ENCODE measurements around the gene KCNT2.

The KCNT2 gene

DNA sequence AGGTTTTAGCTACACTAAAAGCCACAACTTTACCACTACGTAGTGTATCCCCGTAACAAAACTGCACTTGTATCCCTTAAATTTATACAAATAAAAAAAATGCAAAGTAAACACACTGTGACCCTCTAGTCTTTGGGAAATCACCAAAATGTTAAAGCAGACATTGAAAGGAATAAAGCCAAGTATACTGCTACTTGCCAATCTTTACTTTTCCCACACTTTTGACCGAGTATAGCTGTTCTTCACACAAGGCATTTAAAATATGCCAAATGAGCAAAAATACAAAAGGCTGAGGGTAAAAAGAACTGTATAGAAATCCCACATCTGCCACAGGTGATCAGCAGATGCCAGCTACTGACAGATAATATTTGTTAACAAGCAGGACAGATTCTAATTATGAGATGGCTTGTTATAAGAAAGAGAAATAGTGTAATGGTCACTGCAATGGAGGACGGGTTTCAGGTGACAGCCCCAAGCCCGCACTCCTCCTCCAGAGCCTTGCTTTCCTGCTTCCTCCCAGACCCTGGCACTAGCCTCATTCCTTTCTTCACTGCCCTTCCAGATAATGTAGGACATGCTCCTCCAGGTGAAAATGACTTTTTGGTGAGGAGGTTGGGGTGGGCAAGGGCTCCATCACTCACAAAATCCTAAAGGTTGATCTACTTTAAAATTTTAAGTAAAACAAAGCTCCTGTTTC, 18.1 kb downstream of the KCNT2 start:
- Histone ChIP-seq H3K9ac (ENCODE audit: low read depth, low read length) (no peak overlapping the region), H3K4me2 (ENCODE audit: low read length) (no peak overlapping the region), H3K36me3 (ENCODE audit: insufficient read depth, low read length) (no peaks in the 10 kb centered on the region), H3K27me3 (ENCODE audit: control insufficient read depth, insufficient read depth, low read length) (no peaks in the 10 kb centered on the region), H3K4me3 (ENCODE audit: low read length) (no peak overlapping the region), H3K9me3 (replicated peaks; ENCODE audit: low read length) (no peaks in the 10 kb centered on the region), H3K4me1 (ENCODE audit: control insufficient read depth, insufficient read depth, low read length) (no peaks in the 10 kb centered on the region)

DNA sequence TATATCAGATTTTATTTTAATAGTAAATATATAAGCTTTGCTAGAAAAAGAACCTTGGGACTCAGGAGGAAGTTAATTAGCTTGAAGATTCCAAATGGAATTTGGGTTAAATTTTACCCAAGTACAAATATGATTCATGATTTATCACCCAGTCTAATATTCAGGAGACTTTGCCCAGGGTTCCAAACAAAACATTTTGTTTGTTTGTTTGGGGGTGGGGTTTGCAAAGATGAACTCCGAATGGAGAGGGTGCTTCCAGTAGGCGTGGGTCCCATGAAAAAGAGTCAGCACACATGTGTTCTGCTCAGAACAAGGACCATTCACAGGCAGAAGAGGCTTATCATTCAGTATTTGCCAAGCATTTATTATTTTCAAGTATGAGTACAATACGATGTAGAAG, 23.5 kb downstream of the KCNT2 start:
- Histone ChIP-seq H3K4me2 (ENCODE audit: low read length) (no peak overlapping the region), H3K36me3 (ENCODE audit: insufficient read depth, low read length) (no peaks in the 10 kb centered on the region)

DNA sequence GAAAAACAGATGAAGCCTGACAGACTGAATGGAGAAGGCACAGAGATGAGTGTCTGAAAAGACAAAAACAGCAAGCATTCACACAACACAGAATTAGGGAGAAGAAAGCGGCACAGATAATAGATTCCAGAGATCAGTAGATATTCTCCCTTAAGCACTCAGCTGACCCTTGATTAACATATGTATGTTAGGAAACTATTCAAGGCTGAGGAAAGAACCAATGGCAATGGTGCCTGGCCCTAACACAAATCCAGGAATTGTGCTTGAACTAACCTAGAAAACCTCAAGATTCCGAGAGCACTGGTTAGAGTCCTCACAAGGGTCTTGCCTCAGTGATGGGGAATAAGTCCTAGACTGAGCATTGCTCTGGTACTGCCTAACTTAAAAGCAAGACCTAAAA, 30.9 kb downstream of the KCNT2 start:
- Histone ChIP-seq H3K9ac (ENCODE audit: low read depth, low read length) (no peak overlapping the region), H3K4me2 (ENCODE audit: low read length) (no peak overlapping the region), H3K4me3 (ENCODE audit: low read length) (no peak overlapping the region), H3K4me1 (ENCODE audit: control insufficient read depth, insufficient read depth, low read length) (no peaks in the 10 kb centered on the region), H3K27me3 (ENCODE audit: control insufficient read depth, insufficient read depth, low read length) (no peaks in the 10 kb centered on the region), H3K36me3 (ENCODE audit: insufficient read depth, low read length) (no peaks in the 10 kb centered on the region), H3K9me3 (replicated peaks; ENCODE audit: low read length) (no peaks in the 10 kb centered on the region)

More for the DNA sequence above, 23.5 kb downstream of the KCNT2 start:
- Histone ChIP-seq H3K4me3 (ENCODE audit: low read length) (no peak overlapping the region), H3K4me1 (ENCODE audit: control insufficient read depth, insufficient read depth, low read length) (no peaks in the 10 kb centered on the region), H3K9ac (ENCODE audit: low read depth, low read length) (no peak overlapping the region), H3K9me3 (replicated peaks; ENCODE audit: low read length) (no peaks in the 10 kb centered on the region), H3K27me3 (ENCODE audit: control insufficient read depth, insufficient read depth, low read length) (no peaks in the 10 kb centered on the region)

DNA sequence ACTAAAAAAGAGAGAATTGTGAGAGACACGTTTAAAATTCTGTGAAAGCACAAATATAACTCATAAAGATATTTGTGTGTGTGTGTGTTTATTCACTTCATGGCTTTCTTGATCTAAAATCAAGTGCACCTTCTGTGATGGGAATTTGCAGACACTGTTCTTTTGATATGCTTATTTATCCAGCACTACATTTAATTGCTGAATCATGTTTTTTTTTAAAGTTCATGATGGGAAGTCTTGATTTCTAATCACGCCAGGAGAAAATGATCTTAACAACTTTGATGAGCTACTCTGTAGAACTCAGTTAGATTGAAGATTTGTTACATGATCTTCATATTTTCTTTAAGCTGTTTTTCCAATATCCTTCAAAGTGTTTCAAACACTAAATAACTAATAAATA, 35.0 kb downstream of the KCNT2 start:
- Histone ChIP-seq H3K9ac (ENCODE audit: low read depth, low read length) (no peak overlapping the region), H3K36me3 (ENCODE audit: insufficient read depth, low read length) (no peaks in the 10 kb centered on the region), H3K4me3 (ENCODE audit: low read length) (no peak overlapping the region), H3K4me2 (ENCODE audit: low read length) (no peak overlapping the region), H3K27me3 (ENCODE audit: control insufficient read depth, insufficient read depth, low read length) (no peaks in the 10 kb centered on the region), H3K4me1 (ENCODE audit: control insufficient read depth, insufficient read depth, low read length) (no peaks in the 10 kb centered on the region), H3K9me3 (replicated peaks; ENCODE audit: low read length) (no peaks in the 10 kb centered on the region)

DNA sequence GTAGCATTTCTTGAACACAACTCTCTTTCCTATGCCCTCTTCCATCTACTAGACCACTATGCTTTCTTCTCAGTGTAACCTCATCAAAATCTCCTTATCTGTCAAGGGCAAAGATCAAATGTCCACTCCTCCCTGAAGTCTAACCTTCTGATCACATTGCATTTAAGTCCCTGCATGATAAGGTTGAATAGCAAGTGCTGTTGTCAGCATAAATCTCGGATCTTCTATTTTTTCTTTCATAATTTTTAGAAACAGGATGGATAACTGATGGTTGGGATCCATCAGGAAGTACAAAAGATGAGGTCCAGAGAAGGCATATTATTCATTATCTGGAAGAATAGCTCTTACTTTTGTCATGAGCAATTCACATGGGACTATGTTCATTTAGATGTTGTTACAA, 41.0 kb downstream of the KCNT2 start:
- no peaks in the 10 kb centered on the region for H3K27me3 ChIP-seq (ENCODE audit: control insufficient read depth, insufficient read depth, low read length)
- no peaks in the 10 kb centered on the region for H3K36me3 ChIP-seq (ENCODE audit: insufficient read depth, low read length)
- no peaks in the 10 kb centered on the region for H3K4me1 ChIP-seq (ENCODE audit: control insufficient read depth, insufficient read depth, low read length)
- H3K9ac ChIP-seq (ENCODE audit: low read depth, low read length), result no peak overlapping the region
- H3K4me3 ChIP-seq (ENCODE audit: low read length), result no peak overlapping the region
- H3K9me3 ChIP-seq (replicated peaks; ENCODE audit: low read length), result no peaks in the 10 kb centered on the region
- no peak overlapping the region for H3K4me2 ChIP-seq (ENCODE audit: low read length)

DNA sequence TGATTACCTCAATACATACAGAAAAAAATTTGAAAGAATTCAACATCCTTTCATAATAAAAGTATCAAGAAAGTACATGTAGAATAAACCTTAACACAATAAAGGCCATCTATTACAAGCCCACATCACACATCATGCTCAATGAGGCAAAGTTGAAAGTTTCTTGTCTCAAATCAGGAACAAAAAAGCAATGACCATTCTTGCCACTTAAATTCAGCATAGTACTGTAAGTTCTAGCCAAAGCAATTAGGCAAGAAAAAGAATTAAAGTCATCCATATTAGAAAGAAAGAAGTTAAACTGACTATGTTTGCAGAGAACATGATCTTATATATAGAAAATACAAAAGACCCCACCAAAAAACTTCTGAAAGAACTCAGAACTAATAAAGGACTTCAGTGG, 44.5 kb downstream of the KCNT2 start:
- no peaks in the 10 kb centered on the region for H3K36me3 ChIP-seq (ENCODE audit: insufficient read depth, low read length)
- no peak overlapping the region for H3K4me3 ChIP-seq (ENCODE audit: low read length)
- H3K4me2 ChIP-seq (ENCODE audit: low read length), result no peak overlapping the region
- no peaks in the 10 kb centered on the region for H3K9me3 ChIP-seq (replicated peaks; ENCODE audit: low read length)
- H3K4me1 ChIP-seq (ENCODE audit: control insufficient read depth, insufficient read depth, low read length), result no peaks in the 10 kb centered on the region
- no peak overlapping the region for H3K9ac ChIP-seq (ENCODE audit: low read depth, low read length)
- H3K27me3 ChIP-seq (ENCODE audit: control insufficient read depth, insufficient read depth, low read length), result no peaks in the 10 kb centered on the region

DNA sequence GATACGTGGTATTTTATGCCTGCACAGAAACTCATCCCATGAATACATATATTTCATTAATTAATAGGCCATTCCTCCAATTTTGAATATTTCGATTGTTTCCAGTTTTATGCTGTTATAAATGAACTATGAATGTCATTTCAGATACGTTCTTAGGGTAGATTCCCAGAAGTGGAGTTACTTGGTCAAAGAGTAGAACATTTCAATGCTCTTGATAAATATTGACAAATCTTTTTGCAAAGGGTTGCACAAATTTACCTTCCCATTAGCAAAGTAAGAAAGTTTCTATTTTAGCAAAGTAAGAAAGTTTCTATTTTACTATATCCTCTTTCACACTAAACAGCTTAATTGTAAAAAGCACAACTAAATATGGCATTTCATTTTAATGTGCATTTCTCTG, 48.9 kb downstream of the KCNT2 start:
- Histone ChIP-seq H3K4me3 (ENCODE audit: low read length) (no peak overlapping the region), H3K36me3 (ENCODE audit: insufficient read depth, low read length) (no peaks in the 10 kb centered on the region), H3K9me3 (replicated peaks; ENCODE audit: low read length) (no peaks in the 10 kb centered on the region), H3K9ac (ENCODE audit: low read depth, low read length) (no peak overlapping the region), H3K27me3 (ENCODE audit: control insufficient read depth, insufficient read depth, low read length) (no peaks in the 10 kb centered on the region), H3K4me1 (ENCODE audit: control insufficient read depth, insufficient read depth, low read length) (no peaks in the 10 kb centered on the region), H3K4me2 (ENCODE audit: low read length) (no peak overlapping the region)

DNA sequence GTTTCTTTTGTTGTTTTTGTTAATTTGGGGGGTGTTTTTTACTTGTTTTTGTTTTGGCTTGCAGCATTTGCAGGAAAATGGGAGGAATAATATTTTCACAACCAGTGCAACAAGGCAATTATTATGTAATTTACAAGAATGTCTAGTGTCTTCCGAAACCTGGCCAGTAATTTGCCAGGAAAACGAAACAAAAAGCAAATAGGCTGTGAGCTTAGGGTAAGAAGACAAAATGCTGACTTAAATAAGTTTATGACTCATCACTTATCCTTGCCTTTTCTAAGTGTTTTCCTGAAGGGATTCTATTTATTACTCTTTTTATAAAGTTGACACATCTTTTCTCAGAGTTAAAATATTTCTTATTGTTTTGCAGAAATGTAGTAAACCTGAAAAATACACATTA, 49.8 kb downstream of the KCNT2 start:
- H3K4me1 ChIP-seq (ENCODE audit: control insufficient read depth, insufficient read depth, low read length), result no peaks in the 10 kb centered on the region
- no peaks in the 10 kb centered on the region for H3K36me3 ChIP-seq (ENCODE audit: insufficient read depth, low read length)
- H3K9me3 ChIP-seq (replicated peaks; ENCODE audit: low read length), result no peaks in the 10 kb centered on the region
- H3K9ac ChIP-seq (ENCODE audit: low read depth, low read length), result peak overlapping the region; percentile 71
- peak overlapping the region; percentile 68 for H3K4me3 ChIP-seq (ENCODE audit: low read length)
- no peaks in the 10 kb centered on the region for H3K27me3 ChIP-seq (ENCODE audit: control insufficient read depth, insufficient read depth, low read length)
- H3K4me2 ChIP-seq (ENCODE audit: low read length), result peak overlapping the region; percentile 81

DNA sequence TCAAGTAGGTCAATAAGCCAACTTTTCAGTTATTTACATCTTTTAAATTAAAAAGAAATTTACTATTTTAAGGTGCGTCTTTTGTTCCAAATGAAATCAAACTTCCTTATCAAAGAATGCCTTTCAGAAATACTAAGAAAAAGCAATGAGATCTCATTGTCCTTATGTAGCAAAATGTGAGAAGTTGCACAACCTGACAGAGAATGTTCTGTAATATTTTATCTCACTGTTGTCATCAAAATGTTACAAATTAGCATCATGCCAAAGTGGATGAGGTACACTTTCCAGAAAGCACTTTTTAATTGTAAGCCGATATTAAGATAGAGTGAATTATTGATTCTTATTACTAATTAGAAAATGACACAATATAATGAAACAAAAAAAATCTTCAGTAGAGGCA, 50.4 kb downstream of the KCNT2 start:
- peak overlapping the region; percentile 71 for H3K9ac ChIP-seq (ENCODE audit: low read depth, low read length)
- H3K4me3 ChIP-seq (ENCODE audit: low read length), result peak overlapping the region; percentile 68
- H3K27me3 ChIP-seq (ENCODE audit: control insufficient read depth, insufficient read depth, low read length), result no peaks in the 10 kb centered on the region
- no peaks in the 10 kb centered on the region for H3K9me3 ChIP-seq (replicated peaks; ENCODE audit: low read length)
- no peaks in the 10 kb centered on the region for H3K36me3 ChIP-seq (ENCODE audit: insufficient read depth, low read length)
- no peaks in the 10 kb centered on the region for H3K4me1 ChIP-seq (ENCODE audit: control insufficient read depth, insufficient read depth, low read length)
- peak overlapping the region; percentile 81 for H3K4me2 ChIP-seq (ENCODE audit: low read length)

DNA sequence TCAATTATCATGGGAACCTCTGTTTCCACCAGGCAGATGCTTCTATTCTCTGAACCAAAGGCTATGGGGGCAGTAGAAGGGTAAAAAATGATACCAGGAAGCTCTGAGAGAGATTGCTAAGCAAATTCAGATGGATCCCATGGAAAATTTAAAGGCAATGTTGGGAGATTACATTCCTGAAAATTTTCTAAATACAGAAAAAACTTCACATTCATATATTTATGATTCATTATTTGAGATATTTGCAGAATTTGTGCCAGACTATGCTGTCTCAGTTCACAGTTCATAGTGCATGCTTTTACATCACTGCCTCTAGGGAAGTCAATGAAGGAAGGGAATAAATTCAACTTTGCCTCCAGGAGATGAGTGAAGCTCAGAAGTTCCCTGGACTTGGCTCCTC, 57.5 kb downstream of the KCNT2 start:
- Histone ChIP-seq H3K9ac (ENCODE audit: low read depth, low read length) (no peak overlapping the region), H3K9me3 (replicated peaks; ENCODE audit: low read length) (no peaks in the 10 kb centered on the region), H3K4me1 (ENCODE audit: control insufficient read depth, insufficient read depth, low read length) (no peaks in the 10 kb centered on the region)

DNA sequence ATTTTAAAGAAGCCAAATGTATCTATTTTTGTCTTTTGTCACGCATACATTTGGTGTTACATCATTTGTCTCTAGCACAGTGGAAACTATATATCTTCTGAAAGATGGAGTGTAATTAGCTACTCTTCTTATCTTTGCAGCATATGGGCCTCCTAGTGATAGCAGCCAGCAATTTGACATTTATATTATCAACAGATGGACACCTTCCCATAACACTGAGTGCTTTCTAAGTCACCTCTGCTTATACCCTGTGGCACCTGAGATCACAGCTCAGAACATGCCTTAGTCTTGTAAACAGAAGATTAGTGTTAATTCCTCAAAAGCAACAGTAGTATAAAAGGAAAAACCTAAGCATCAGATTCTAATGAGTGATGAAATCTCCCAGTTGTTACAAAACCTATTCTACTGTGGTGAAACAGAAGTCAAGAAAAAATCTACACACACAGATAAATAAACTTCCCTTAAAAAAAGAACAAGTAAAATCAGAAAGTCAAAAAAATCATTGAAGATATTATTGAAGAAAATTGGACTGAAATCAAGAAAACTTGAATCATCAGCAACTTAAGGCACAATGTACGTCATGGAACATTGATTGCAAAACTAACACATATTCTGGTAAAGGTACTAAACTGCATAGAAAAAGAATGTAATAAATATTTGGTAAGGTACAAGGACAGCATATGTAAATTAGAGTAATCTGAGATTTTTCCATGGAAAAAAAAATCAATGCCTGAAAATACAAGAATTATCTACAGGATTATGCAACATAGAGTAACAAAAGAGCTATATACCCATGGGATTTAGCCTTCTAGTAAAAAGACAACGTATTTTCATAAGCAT, 61.7 kb downstream of the KCNT2 start:
- H3K9ac ChIP-seq (ENCODE audit: low read depth, low read length), result no peak overlapping the region
- H3K4me3 ChIP-seq (ENCODE audit: low read length), result no peak overlapping the region
- no peaks in the 10 kb centered on the region for H3K4me1 ChIP-seq (ENCODE audit: control insufficient read depth, insufficient read depth, low read length)
- H3K9me3 ChIP-seq (replicated peaks; ENCODE audit: low read length), result no peaks in the 10 kb centered on the region
- no peaks in the 10 kb centered on the region for H3K36me3 ChIP-seq (ENCODE audit: insufficient read depth, low read length)
- H3K4me2 ChIP-seq (ENCODE audit: low read length), result no peak overlapping the region
- no peaks in the 10 kb centered on the region for H3K27me3 ChIP-seq (ENCODE audit: control insufficient read depth, insufficient read depth, low read length)

More for the DNA sequence above, 57.5 kb downstream of the KCNT2 start:
- H3K27me3 ChIP-seq (ENCODE audit: control insufficient read depth, insufficient read depth, low read length), result no peaks in the 10 kb centered on the region
- H3K4me2 ChIP-seq (ENCODE audit: low read length), result no peak overlapping the region
- no peak overlapping the region for H3K4me3 ChIP-seq (ENCODE audit: low read length)
- no peaks in the 10 kb centered on the region for H3K36me3 ChIP-seq (ENCODE audit: insufficient read depth, low read length)

DNA sequence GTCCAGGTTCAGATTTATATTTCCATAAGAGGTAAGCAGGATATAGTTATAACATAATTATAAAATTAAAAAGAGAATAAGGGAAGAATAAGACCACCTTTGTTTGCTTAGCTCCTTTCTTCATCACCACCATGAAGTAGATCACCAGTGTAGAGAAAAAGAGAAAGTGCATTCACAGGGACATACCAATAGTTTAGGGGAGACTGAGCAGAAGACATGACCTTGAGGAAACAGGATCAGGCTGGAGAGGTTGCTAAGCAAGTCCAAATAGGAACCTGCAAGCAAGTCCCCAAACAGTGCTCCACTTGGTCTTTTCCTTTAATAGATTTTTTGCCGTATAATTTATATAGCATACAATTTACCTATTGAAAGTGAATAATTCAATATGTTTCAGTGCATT, 63.0 kb downstream of the KCNT2 start:
- no peak overlapping the region for H3K9ac ChIP-seq (ENCODE audit: low read depth, low read length)
- H3K27me3 ChIP-seq (ENCODE audit: control insufficient read depth, insufficient read depth, low read length), result no peaks in the 10 kb centered on the region
- no peak overlapping the region for H3K4me3 ChIP-seq (ENCODE audit: low read length)
- H3K4me2 ChIP-seq (ENCODE audit: low read length), result no peak overlapping the region
- no peaks in the 10 kb centered on the region for H3K36me3 ChIP-seq (ENCODE audit: insufficient read depth, low read length)
- H3K9me3 ChIP-seq (replicated peaks; ENCODE audit: low read length), result no peaks in the 10 kb centered on the region
- no peaks in the 10 kb centered on the region for H3K4me1 ChIP-seq (ENCODE audit: control insufficient read depth, insufficient read depth, low read length)
